ENCODE measurements around the gene LRG1.

DNA sequence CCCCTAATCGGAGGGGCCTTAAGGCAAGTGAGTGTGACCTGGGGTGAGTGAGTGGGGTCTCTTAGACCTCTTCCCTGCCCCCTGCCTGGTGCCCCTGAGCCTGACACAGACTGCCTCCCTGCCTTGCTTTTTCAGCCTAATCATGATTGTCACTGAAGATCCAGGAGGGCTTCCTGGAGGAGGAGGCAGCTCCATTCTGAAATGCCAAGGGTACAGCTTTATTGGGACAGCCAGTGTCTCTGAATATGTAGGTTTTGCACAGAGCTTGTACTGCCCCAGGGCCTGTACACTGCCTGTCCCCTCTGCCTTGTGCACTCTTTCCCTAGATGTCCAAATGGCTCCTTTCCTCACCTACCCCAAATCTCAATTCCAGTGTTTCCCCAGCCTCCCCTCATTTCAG, 45.7 kb upstream of the LRG1 start:
- TF ChIP-seq EZH2 (IDR thresholded peaks at IDR 0.05; ENCODE audit: borderline replicate concordance, control insufficient read depth, low read depth, low read length), result no peak
- TF ChIP-seq, protein P1, sequence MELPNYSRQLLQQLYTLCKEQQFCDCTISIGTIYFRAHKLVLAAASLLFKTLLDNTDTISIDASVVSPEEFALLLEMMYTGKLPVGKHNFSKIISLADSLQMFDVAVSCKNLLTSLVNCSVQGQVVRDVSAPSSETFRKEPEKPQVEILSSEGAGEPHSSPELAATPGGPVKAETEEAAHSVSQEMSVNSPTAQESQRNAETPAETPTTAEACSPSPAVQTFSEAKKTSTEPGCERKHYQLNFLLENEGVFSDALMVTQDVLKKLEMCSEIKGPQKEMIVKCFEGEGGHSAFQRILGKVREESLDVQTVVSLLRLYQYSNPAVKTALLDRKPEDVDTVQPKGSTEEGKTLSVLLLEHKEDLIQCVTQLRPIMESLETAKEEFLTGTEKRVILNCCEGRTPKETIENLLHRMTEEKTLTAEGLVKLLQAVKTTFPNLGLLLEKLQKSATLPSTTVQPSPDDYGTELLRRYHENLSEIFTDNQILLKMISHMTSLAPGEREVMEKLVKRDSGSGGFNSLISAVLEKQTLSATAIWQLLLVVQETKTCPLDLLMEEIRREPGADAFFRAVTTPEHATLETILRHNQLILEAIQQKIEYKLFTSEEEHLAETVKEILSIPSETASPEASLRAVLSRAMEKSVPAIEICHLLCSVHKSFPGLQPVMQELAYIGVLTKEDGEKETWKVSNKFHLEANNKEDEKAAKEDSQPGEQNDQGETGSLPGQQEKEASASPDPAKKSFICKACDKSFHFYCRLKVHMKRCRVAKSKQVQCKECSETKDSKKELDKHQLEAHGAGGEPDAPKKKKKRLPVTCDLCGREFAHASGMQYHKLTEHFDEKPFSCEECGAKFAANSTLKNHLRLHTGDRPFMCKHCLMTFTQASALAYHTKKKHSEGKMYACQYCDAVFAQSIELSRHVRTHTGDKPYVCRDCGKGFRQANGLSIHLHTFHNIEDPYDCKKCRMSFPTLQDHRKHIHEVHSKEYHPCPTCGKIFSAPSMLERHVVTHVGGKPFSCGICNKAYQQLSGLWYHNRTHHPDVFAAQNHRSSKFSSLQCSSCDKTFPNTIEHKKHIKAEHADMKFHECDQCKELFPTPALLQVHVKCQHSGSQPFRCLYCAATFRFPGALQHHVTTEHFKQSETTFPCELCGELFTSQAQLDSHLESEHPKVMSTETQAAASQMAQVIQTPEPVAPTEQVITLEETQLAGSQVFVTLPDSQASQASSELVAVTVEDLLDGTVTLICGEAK (IDR thresholded peaks at IDR 0.05; ENCODE audit: borderline replicate concordance), result no peak
- TF ChIP-seq POLR2A (IDR thresholded peaks at IDR 0.05; ENCODE audit: low read depth, low read length), result no peak
- TF ChIP-seq, protein P2, sequence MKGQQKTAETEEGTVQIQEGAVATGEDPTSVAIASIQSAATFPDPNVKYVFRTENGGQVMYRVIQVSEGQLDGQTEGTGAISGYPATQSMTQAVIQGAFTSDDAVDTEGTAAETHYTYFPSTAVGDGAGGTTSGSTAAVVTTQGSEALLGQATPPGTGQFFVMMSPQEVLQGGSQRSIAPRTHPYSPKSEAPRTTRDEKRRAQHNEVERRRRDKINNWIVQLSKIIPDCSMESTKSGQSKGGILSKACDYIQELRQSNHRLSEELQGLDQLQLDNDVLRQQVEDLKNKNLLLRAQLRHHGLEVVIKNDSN (IDR thresholded peaks at IDR 0.05; ENCODE audit: borderline replicate concordance, extremely low read length, insufficient read depth, low read depth, low read length), result no peak
